Liver (tissue), 3 donors: Measurements from ENCODE around the gene PRAMEF12.

ENCODE experiments used
- FOXA1 ChIP-seq: IDR thresholded peaks from 2 replicates; pipeline ENCODE4 v1.6.1; 2016; ENCODE audit warnings: antibody characterized with exemption
- FOXA2 ChIP-seq: IDR thresholded peaks from 2 replicates; pipeline ENCODE4 v1.6.1; 2016; ENCODE audit warnings: antibody characterized with exemption
- GABPA ChIP-seq, 2 donors: IDR thresholded peaks in 1 of 2; conservative IDR thresholded peaks in 1 of 2; 2 replicates each; pipeline ENCODE4 v1.6.1; 2016; ENCODE audit warnings: antibody characterized with exemption in 2 of 2, mild to moderate bottlenecking in 1 of 2, moderate library complexity in 1 of 2
- HNF4G ChIP-seq: IDR thresholded peaks from 2 replicates; pipeline ENCODE4 v1.6.1; 2016; ENCODE audit warnings: antibody characterized with exemption
- JUND ChIP-seq, 2 donors: IDR thresholded peaks; 2 replicates each; pipeline ENCODE4 v1.6.1; 2016; ENCODE audit warnings: antibody characterized with exemption in 2 of 2
- MAX ChIP-seq: IDR thresholded peaks from 2 replicates; pipeline ENCODE4 v1.6.1; 2016; ENCODE audit warnings: antibody characterized with exemption
- RAD21 ChIP-seq, 2 donors: IDR thresholded peaks; 2 replicates each; pipeline ENCODE4 v1.6.1; 2016; ENCODE audit warnings: antibody characterized with exemption in 2 of 2, mild to moderate bottlenecking in 2 of 2
- RXRA ChIP-seq, 2 donors: IDR thresholded peaks; 2 replicates each; pipeline ENCODE4 v1.6.1; 2017 to 2018; ENCODE audit warnings: antibody characterized with exemption in 2 of 2, mild to moderate bottlenecking in 1 of 2
- TAF1 ChIP-seq: conservative IDR thresholded peaks from 2 replicates; pipeline ENCODE4 v1.6.1; 2016; ENCODE audit warnings: antibody characterized with exemption, mild to moderate bottlenecking
- YY1 ChIP-seq: IDR thresholded peaks from 2 replicates; pipeline ENCODE4 v1.6.1; 2016; ENCODE audit warnings: antibody characterized with exemption, mild to moderate bottlenecking
- ZBTB33 ChIP-seq: IDR thresholded peaks from 2 replicates; pipeline ENCODE4 v1.6.1; 2016; ENCODE audit warnings: antibody characterized with exemption
- TF ChIP-seq, protein P1 (sequence below): fragments of 150-350 bp; IDR thresholded peaks from 2 replicates; pipeline ENCODE4 v1.5.1; 2017; ENCODE audit warnings: improper control_type of control experiment, low read depth, low read length; ENCODE audit not compliant: missing input control
- TF ChIP-seq, protein P2 (sequence below): IDR thresholded peaks from 2 replicates; pipeline ENCODE4 v1.6.1; 2016; ENCODE audit warnings: antibody characterized with exemption
- donor health status: healthy.
- donor health status: healthy.

DNA sequence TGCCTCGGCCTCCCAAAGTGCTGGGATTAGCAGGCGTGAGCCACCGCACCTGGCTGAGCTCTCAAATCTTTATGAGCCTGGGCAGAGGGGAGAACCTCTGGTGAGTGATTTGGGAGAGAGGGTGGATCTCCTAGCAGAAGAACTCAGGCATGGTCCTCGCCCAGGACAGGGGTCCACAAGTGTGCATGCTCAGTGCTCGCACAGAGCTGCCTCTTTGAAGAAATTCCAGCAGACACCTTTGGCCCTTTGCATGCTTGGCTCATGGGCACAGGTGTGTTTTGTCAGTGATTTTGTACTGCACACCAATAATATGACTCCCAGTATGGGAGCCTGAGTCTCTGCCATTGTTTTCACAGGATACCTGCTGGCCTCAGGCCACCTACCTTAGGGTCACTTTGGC is 11.8 kb upstream of the PRAMEF12 start:
- TF ChIP-seq TAF1 (no peak), HNF4G (no peak), GABPA (IDR thresholded peaks at IDR 0.05 in 1 of 2, conservative IDR thresholded peaks at IDR 0.05 in 1 of 2) (no peak), RAD21 (IDR thresholded peaks at IDR 0.05) (no peak), FOXA2 (no peak), ZBTB33 (no peak), FOXA1 (no peak), MAX (no peak), YY1 (no peak), RXRA (IDR thresholded peaks at IDR 0.05) (no peak), JUND (IDR thresholded peaks at IDR 0.05) (no peak)
- TF ChIP-seq, protein P1, sequence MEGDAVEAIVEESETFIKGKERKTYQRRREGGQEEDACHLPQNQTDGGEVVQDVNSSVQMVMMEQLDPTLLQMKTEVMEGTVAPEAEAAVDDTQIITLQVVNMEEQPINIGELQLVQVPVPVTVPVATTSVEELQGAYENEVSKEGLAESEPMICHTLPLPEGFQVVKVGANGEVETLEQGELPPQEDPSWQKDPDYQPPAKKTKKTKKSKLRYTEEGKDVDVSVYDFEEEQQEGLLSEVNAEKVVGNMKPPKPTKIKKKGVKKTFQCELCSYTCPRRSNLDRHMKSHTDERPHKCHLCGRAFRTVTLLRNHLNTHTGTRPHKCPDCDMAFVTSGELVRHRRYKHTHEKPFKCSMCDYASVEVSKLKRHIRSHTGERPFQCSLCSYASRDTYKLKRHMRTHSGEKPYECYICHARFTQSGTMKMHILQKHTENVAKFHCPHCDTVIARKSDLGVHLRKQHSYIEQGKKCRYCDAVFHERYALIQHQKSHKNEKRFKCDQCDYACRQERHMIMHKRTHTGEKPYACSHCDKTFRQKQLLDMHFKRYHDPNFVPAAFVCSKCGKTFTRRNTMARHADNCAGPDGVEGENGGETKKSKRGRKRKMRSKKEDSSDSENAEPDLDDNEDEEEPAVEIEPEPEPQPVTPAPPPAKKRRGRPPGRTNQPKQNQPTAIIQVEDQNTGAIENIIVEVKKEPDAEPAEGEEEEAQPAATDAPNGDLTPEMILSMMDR = no peak
- TF ChIP-seq, protein P2, sequence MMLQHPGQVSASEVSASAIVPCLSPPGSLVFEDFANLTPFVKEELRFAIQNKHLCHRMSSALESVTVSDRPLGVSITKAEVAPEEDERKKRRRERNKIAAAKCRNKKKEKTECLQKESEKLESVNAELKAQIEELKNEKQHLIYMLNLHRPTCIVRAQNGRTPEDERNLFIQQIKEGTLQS = no peak
